Ishikawa (cell line): ENCODE data around the gene UTS2B.

Experiments used
- CREB1 ChIP-seq: IDR thresholded peaks from 2 replicates; pipeline ENCODE4 v1.6.1; 2012; ENCODE audit warnings: low read depth
- EP300 ChIP-seq: IDR thresholded peaks from 2 replicates; pipeline ENCODE4 v1.6.1; 2012; ENCODE audit warnings: borderline replicate concordance
- RAD21 ChIP-seq: IDR thresholded peaks from 2 replicates; pipeline ENCODE4 v1.6.1; 2012; ENCODE audit warnings: low read depth
- REST ChIP-seq: IDR thresholded peaks from 2 replicates; pipeline ENCODE4 v1.6.1; 2012; ENCODE audit warnings: low read depth, mild to moderate bottlenecking
- TAF1 ChIP-seq: IDR thresholded peaks from 2 replicates; pipeline ENCODE4 v1.6.1; 2012; ENCODE audit warnings: low read depth, mild to moderate bottlenecking
- TCF12 ChIP-seq: IDR thresholded peaks from 2 replicates; pipeline ENCODE4 v1.6.1; 2012; ENCODE audit warnings: low read depth
- TF ChIP-seq, protein P1 (sequence below): IDR thresholded peaks from 2 replicates; pipeline ENCODE4 v1.6.1; 2012
- TF ChIP-seq, protein P2 (sequence below): IDR thresholded peaks from 2 replicates; pipeline ENCODE4 v1.6.1; 2012

DNA sequence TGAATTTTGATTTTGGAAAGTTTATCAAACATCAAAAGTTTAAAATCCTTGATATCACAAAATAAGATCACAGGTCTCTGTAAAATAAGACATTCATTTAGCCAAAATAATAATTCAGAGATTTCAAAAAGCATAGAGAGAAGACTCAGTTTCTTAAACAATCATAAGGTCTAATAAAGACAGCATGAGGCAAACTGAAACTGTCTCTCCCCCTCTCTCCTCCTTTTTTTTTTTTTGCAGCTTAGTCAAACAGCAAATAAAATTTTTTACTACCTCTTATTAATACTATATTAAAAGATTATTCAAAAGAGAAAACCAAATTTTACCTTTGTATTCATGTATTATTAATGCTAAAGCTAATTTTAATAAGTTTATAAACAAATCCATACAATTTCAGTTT is 73.9 kb downstream of the UTS2B start:
- TF ChIP-seq TAF1 (no peak), CREB1 (no peak), REST (no peak), RAD21 (no peak), EP300 (no peak), TCF12 (no peak)
- TF ChIP-seq, protein P1, sequence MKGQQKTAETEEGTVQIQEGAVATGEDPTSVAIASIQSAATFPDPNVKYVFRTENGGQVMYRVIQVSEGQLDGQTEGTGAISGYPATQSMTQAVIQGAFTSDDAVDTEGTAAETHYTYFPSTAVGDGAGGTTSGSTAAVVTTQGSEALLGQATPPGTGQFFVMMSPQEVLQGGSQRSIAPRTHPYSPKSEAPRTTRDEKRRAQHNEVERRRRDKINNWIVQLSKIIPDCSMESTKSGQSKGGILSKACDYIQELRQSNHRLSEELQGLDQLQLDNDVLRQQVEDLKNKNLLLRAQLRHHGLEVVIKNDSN: no peak
- TF ChIP-seq, protein P2, sequence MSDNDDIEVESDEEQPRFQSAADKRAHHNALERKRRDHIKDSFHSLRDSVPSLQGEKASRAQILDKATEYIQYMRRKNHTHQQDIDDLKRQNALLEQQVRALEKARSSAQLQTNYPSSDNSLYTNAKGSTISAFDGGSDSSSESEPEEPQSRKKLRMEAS: no peak
